ENCODE measurements around the gene C3orf33.

- TF ChIP-seq POLR2AphosphoS5 (IDR thresholded peaks at IDR 0.05) (no peak), CTCF (IDR thresholded peaks at IDR 0.05 in 8 of 11, conservative IDR thresholded peaks at IDR 0.05 in 3 of 11) (no peak), POLR2A (IDR thresholded peaks at IDR 0.05) (no peak)
These were observed 69.7 kb downstream of the C3orf33 start for GRCh38 chr3:155736381-155736780.

Measured in spleen (tissue), 7 donors.